Fibroblast of lung (primary cell): Measurements from ENCODE around the gene DNAH3.

ENCODE experiments used
- CTCF ChIP-seq, 2 donors: IDR thresholded peaks in 1 of 2; conservative IDR thresholded peaks in 1 of 2; 1 replicate in 1 of 2; 2 replicates in 1 of 2; pipeline ENCODE4 v1.5.1; 2011 to 2012; ENCODE audit warnings: low read length in 2 of 2, control low read depth in 1 of 2, inconsistent platforms in 1 of 2, low read depth in 1 of 2, mild to moderate bottlenecking in 1 of 2
- EZH2 ChIP-seq: IDR thresholded peaks from 2 replicates; pipeline ENCODE4 v1.5.1; 2012; ENCODE audit warnings: low read length, control low read depth, mild to moderate bottlenecking; ENCODE audit errors: missing control alignments

GRCh38 chr16:20894388-20894787 is 256.3 kb downstream of the DNAH3 start:
- no peak for TF ChIP-seq CTCF (conservative IDR thresholded peaks at IDR 0.05 in 1 of 2, IDR thresholded peaks at IDR 0.05 in 1 of 2; ENCODE audit: low read depth in 1 of 2, low read length in 2 of 2)
- no peak for TF ChIP-seq EZH2
